Stimulated activated CD8-positive, alpha-beta memory T cell treated with anti-CD3 and anti-CD28 coated beads, Interleukin-12 subunit alpha, Interleukin-12 subunit beta, amount 100 ng/mL, for 24 hours (primary cell): Measurements from ENCODE around the gene CSRP3.
"Not testable (repeated sequence)": the region's sequence is repeated elsewhere in the genome, so short reads cannot be mapped to it uniquely, and the experiment has no call there.

Source experiments
- DNase-seq: peaks from one replicate; pipeline ENCODE4 v3.0.0-alpha.2; 2020; ENCODE audit errors: extremely low read depth

CSRP3 gene

GRCh38 chr11:19187114-19187832 lies 14.5 kb downstream of the CSRP3 start:
- DNase-seq = no peak

DNA sequence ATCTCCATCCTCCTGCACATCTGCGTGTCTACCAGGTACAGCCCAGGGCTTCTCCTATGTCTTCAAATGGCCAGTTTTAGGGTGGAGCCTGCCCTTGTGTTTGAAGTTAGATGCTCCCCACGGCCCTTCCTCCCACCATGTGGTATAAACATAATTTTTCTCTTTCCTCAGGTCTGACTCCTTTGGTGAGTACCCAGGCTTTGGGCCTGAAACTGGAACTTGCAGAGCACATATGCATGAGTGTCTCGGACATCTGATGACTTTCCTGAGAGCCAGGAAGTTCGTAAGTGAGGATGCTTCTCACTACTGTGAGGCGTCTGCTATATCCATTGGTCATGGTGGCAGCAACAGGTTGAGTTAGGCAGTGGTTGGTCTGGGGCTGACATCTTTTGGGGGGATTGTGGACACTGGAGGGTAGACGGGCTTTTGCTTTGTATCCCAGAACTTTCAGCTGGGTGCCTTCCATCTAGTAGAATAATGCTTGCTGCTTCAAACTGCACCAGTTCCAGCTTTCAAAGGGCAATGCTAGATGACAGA lies 16.2 kb downstream of the CSRP3 start:
- no peak for DNase-seq

GRCh38 chr11:19185036-19185435 lies 16.7 kb downstream of the CSRP3 start:
- no peak for DNase-seq

GRCh38 chr11:19183646-19184045 lies 18.1 kb downstream of the CSRP3 start:
- DNase-seq = no peak

GRCh38 chr11:19181531-19182261 lies 20.1 kb downstream of the CSRP3 start:
- no peak for DNase-seq

DNA sequence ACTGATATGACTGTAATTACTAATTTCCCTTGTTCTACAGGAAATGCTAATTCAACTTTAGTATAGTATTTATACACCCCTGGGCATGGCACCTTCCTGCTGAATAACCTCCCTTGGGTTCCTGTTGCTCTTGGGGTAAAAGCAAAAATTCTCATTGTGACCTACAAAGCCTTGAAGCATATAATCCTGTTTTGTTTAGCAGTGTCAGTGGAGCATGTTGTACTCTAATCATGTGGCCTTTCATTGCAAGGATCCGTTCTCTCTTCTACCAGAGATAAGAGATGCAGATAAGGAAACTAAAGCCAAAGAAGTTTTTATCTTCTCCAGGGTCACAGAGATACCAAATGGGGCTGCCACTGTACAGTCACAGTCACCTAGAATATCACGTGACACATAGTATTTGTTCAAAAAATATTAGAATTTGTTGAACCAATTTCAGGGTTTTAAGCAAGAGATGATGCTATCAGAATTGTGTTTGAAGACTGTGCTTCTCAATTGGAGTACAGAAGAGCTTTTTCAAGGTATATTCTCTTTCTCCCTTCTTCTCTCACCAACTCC lies 25.1 kb downstream of the CSRP3 start:
- no peak for DNase-seq

DNA sequence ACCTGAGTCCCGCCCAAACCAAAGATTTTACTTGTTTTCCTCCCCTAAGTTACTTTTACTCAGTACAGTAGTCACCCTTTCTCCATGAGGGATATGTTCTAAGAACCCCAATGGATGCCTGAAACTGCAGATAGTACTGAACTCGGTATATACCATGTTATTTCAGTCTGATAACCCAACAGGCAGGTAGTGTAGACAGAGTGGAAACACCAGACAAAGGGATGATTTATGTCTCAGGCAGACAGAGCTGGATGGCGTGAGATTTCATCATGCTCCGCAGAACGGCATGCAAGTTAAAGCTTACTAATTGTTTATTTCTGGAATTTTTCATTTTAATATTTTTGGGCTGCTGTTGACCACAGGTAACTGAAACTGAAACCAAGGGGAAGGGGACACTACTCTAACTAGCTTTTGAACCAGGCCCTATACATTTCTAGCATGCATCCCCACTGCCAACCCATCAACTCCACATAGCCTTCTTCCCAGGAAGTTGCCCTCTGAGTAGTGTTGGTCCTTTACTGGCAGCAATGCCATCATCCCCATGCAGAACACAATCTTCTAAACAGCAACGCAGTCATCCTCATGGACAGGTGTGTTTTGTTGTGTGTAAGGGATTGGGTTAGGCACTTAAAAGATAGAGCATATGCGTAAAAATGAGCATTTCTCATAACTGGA lies 27.7 kb downstream of the CSRP3 start:
- DNase-seq = no peak

- no peak for DNase-seq
Observed at GRCh38 chr11:19173004-19173689, 28.6 kb downstream of the CSRP3 start.

GRCh38 chr11:19168090-19168489 lies 33.7 kb downstream of the CSRP3 start:
- no peak for DNase-seq

DNA sequence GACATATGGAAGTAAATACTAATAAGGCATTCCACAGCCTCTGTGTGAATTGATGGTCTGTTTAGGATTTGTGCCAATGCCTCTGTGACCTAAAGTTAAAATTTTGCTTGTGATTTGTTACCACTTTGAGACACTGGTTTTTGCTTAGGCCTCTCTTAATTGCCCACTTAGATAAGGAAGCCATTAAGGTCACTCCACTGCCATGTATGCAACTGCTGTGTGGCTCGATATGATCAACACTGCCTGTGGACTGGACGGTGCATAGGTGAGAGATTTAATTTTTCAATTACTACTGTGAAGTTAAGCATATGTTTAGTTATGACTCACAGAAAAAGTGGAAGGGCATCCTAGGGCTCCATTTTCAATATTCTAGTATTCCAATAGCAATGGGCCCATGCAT lies 36.9 kb downstream of the CSRP3 start:
- DNase-seq = no peak

GRCh38 chr11:19164230-19164855 lies 37.4 kb downstream of the CSRP3 start:
- no peak for DNase-seq

GRCh38 chr11:19163617-19164016 lies 38.2 kb downstream of the CSRP3 start:
- no peak for DNase-seq

- no peak for DNase-seq
Observed at GRCh38 chr11:19162951-19163505, 38.8 kb downstream of the CSRP3 start.

DNA sequence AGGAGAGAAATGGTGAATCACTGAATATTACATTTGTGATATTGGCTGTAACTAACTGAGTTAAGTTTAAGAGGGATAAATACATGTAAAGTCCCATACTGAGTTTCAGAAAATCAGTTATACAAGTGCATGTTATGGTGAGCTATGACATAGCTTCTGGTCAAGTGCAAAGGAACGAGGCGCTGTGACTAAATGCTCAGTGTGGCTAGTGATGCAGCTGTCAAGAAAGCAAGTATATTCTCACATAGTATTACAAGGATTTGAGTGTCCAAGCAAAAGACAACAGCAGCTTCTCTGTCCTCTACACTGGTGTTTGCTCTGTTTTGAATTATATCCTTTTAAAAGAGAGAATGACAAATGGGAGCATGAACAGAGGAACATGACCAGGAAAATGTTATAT lies 40.1 kb downstream of the CSRP3 start:
- no peak for DNase-seq

GRCh38 chr11:19160847-19161246 lies 40.9 kb downstream of the CSRP3 start:
- no peak for DNase-seq

DNA sequence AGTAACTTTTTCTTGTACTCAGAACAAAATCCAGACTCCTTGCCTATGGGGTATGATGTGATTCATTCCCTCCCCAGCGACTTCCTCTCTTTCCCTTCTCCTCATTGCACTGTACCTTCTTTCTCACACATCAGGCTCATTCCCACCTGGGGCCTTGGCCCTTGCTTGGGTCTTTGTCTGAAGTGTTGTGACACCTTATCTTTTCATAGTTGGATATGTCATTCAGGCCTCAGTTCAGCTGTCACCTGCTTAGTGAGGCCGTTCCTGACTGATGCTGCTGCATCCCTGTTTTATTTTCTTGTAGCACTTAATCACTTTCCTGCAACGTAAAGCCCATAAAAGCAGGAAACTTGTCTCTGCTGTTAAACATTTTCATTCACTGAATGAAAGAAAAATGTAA lies 44.9 kb downstream of the CSRP3 start:
- DNase-seq = no peak

GRCh38 chr11:19145319-19145718 lies 56.5 kb downstream of the CSRP3 start:
- no peak for DNase-seq

GRCh38 chr11:19136884-19137283 lies 64.9 kb downstream of the CSRP3 start:
- DNase-seq = not testable (repeated sequence)

DNA sequence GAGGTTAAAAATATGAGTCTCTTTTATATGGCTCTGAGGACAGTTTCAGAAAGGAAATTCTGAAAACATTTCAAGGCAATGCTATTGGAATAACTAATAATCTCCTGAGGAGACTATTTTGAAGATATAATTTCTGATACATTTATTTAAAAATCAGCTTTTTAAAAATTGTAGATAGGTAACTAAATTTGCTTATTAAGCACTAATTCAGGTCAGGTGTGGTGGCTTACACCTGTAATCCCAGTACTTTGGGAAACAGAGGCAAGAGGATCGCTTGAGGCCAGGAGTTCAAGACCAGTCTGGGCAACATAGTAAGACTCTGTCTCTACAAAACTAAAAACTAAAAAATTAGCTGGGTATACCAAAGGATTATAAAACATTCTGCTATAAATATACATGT lies 67.8 kb downstream of the CSRP3 start:
- no peak for DNase-seq
